GM12865 (cell line): ENCODE data around the gene MAP3K13.
"Not testable (repeated sequence)": the region's sequence is repeated elsewhere in the genome, so short reads cannot be mapped to it uniquely, and the experiment has no call there.

ENCODE experiments used
- DNase-seq: peaks from one replicate; pipeline ENCODE4 v3.0.0; 2010; ENCODE audit warnings: low read depth
- H3K4me3 ChIP-seq: 2 replicates; pipeline ENCODE4 v1.5.1; 2011; ENCODE audit warnings: mild to moderate bottlenecking, low read depth, low read length, control low read depth
- CTCF ChIP-seq: IDR thresholded peaks from 2 replicates; pipeline ENCODE4 v1.5.1; 2011; ENCODE audit warnings: low read length, control low read depth, low read depth, inconsistent platforms; ENCODE audit not compliant: insufficient read depth; ENCODE audit errors: missing control alignments

The MAP3K13 gene

GRCh38 chr3:185465471-185465870, 102.5 kb downstream of the MAP3K13 start:
- DNase-seq: no peak
- no peak overlapping the region for H3K4me3 ChIP-seq
- TF ChIP-seq CTCF: no peak

- not testable (repeated sequence) for H3K4me3 ChIP-seq, DNase-seq
Measured at GRCh38 chr3:185466123-185466522, 103.2 kb downstream of the MAP3K13 start.

- DNase-seq: no peak
- no peak overlapping the region for H3K4me3 ChIP-seq
- TF ChIP-seq CTCF: no peak
Measured at GRCh38 chr3:185469542-185469941, 106.6 kb downstream of the MAP3K13 start.

- no peak for TF ChIP-seq CTCF
- no peak for DNase-seq
Measured at GRCh38 chr3:185470323-185470722, 107.4 kb downstream of the MAP3K13 start.

GRCh38 chr3:185473290-185473815, 110.4 kb downstream of the MAP3K13 start:
- H3K4me3 ChIP-seq: no peak overlapping the region
- no peak for DNase-seq
- no peak for TF ChIP-seq CTCF

More at GRCh38 chr3:185470323-185470722, 107.4 kb downstream of the MAP3K13 start:
- no peak overlapping the region for H3K4me3 ChIP-seq

- H3K4me3 ChIP-seq, DNase-seq: not testable (repeated sequence)
Measured at GRCh38 chr3:185474922-185475321, 112.0 kb downstream of the MAP3K13 start.

- no peak overlapping the region for H3K4me3 ChIP-seq
- DNase-seq: no peak
- TF ChIP-seq CTCF: no peak
Measured at GRCh38 chr3:185477316-185477715, 114.4 kb downstream of the MAP3K13 start.

- no peak for DNase-seq
- H3K4me3 ChIP-seq: no peak overlapping the region
- TF ChIP-seq CTCF: no peak
Measured at GRCh38 chr3:185479373-185479945, 116.5 kb downstream of the MAP3K13 start.
